ENCODE results near the gene RAPGEF3.

DNA sequence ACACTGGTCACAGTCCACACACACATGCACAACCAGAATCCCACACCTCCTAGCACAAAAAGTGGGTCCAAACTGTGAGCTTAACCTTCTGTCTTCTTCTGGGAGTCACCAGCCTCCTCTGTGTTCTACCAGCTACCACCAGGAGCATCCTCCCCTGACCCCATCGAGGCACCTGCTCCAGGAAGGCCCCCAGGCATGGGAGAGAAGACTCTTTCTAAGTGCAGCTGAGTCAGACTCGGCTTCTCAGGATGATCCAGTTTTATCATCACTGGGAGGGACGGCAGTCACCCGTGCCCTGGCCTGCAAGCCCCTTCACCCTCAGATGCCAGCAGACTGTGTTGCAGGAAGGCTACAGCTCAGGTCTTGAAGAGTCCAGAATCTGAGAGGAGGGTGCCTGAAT is 25.5 kb downstream of the RAPGEF3 start:
- TF ChIP-seq, protein P1, sequence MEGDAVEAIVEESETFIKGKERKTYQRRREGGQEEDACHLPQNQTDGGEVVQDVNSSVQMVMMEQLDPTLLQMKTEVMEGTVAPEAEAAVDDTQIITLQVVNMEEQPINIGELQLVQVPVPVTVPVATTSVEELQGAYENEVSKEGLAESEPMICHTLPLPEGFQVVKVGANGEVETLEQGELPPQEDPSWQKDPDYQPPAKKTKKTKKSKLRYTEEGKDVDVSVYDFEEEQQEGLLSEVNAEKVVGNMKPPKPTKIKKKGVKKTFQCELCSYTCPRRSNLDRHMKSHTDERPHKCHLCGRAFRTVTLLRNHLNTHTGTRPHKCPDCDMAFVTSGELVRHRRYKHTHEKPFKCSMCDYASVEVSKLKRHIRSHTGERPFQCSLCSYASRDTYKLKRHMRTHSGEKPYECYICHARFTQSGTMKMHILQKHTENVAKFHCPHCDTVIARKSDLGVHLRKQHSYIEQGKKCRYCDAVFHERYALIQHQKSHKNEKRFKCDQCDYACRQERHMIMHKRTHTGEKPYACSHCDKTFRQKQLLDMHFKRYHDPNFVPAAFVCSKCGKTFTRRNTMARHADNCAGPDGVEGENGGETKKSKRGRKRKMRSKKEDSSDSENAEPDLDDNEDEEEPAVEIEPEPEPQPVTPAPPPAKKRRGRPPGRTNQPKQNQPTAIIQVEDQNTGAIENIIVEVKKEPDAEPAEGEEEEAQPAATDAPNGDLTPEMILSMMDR (conservative IDR thresholded peaks at IDR 0.05; ENCODE audit: low read length): no peak
- TF ChIP-seq EZH2phosphoT487 (IDR thresholded peaks at IDR 0.05; ENCODE audit: borderline replicate concordance): no peak
